Vagina (tissue), 2 donors: ENCODE data around the gene PCSK5. TPM values are rescaled to one million over a fixed set of nuclear protein-coding genes. Genes with fewer than 3 reads are reported as not detected.
A peak's percentile ranks its signal among the peaks of the same experiment; 100 is the strongest.
"Not testable (repeated sequence)": the region's sequence is repeated elsewhere in the genome, so short reads cannot be mapped to it uniquely, and the experiment has no call there.

Experiments used
- DNase-seq, 2 donors: peaks; one replicate each; pipeline ENCODE4 v3.0.0-alpha.2; 2017; ENCODE audit errors: extremely low spot score in 2 of 2
- H3K27ac ChIP-seq: fragments of 200-600 bp; sonication (generic); one replicate; pipeline ENCODE4 v1.5.1; 2019
- H3K27me3 ChIP-seq: fragments of 200-600 bp; sonication (generic); one replicate; pipeline ENCODE4 v1.5.1; 2019
- H3K36me3 ChIP-seq, 2 donors: fragments of 200-600 bp; sonication (generic); one replicate each; pipeline ENCODE4 v1.5.1; 2017 to 2019
- H3K4me1 ChIP-seq: fragments of 200-600 bp; sonication (generic); one replicate; pipeline ENCODE4 v1.5.1; 2019
- H3K4me3 ChIP-seq, 2 donors: fragments of 200-600 bp; sonication (generic); 1 replicate in 1 of 2; 2 replicates in 1 of 2; pipeline ENCODE4 v1.5.1; 2016 to 2019
- H3K9me3 ChIP-seq: fragments of 200-600 bp; sonication (generic); one replicate; pipeline ENCODE4 v1.5.1; 2019
- CTCF ChIP-seq, 3 experiments: fragments of 450-650 bp in 2 of 3; fragments of 200-600 bp in 1 of 3; sonication (generic) in 1 of 3; IDR thresholded peaks; one replicate each; pipeline ENCODE4 v1.5.1; 2017 to 2019; ENCODE audit warnings: antibody characterized with exemption in 3 of 3, mild to moderate bottlenecking in 2 of 3, moderate library complexity in 2 of 3
- POLR2A ChIP-seq, 2 donors: fragments of 450-650 bp; IDR thresholded peaks; one replicate each; pipeline ENCODE4 v1.6.1; 2017; ENCODE audit warnings: antibody characterized with exemption in 2 of 2, mild to moderate bottlenecking in 2 of 2, moderate library complexity in 2 of 2
- POLR2AphosphoS5 ChIP-seq, 2 donors: sonication (generic); formaldehyde crosslinking; IDR thresholded peaks; one replicate each; pipeline ENCODE4 v1.9.0; 2017; ENCODE audit warnings: antibody characterized with exemption in 2 of 2, mild to moderate bottlenecking in 2 of 2, low read depth in 1 of 2; ENCODE audit not compliant: insufficient read depth in 1 of 2
- intact Hi-C: fragments of 100-400 bp; cut with DNase I; formaldehyde crosslinking; loops from one replicate; pipeline ENCODE4 v1.15.1; 2023
- total RNA-seq: library from RNA; depleted of rRNA; stranded (reverse); fragments of >200 nt; gene quantifications from one replicate; pipeline ENCODE4 v1.2.3, GENCODE V29; 2016

PCSK5 gene
- total RNA-seq, 1 donor from 2014 or later = 22.6 TPM

- no peak overlapping the region for H3K4me3 ChIP-seq
- peaks cover 48% of the 10 kb centered on the region for H3K4me1 ChIP-seq
- no peak overlapping the region for H3K27ac ChIP-seq
- H3K27me3 ChIP-seq = no peaks in the 10 kb centered on the region
- TF ChIP-seq POLR2A (IDR thresholded peaks at IDR 0.05) (no peak), CTCF (IDR thresholded peaks at IDR 0.05) (no peak), POLR2AphosphoS5 (IDR thresholded peaks at IDR 0.05; ENCODE audit: insufficient read depth in 1 of 2, low read depth in 1 of 2) (no peak)
- intact Hi-C loops = no loop called here
- H3K36me3 ChIP-seq = no peaks in the 10 kb centered on the region
- no peaks in the 10 kb centered on the region for H3K9me3 ChIP-seq
- no peak for DNase-seq
These were observed 5.7 kb downstream of the PCSK5 start for GRCh38 chr9:75896193-75896592.

GRCh38 chr9:75900893-75901524 is 10.5 kb downstream of the PCSK5 start:
- H3K27ac ChIP-seq, H3K27me3 ChIP-seq, H3K36me3 ChIP-seq, H3K9me3 ChIP-seq, intact Hi-C loops, H3K4me3 ChIP-seq, DNase-seq: not testable (repeated sequence)
- peaks cover 10% of the 10 kb centered on the region for H3K4me1 ChIP-seq

DNA sequence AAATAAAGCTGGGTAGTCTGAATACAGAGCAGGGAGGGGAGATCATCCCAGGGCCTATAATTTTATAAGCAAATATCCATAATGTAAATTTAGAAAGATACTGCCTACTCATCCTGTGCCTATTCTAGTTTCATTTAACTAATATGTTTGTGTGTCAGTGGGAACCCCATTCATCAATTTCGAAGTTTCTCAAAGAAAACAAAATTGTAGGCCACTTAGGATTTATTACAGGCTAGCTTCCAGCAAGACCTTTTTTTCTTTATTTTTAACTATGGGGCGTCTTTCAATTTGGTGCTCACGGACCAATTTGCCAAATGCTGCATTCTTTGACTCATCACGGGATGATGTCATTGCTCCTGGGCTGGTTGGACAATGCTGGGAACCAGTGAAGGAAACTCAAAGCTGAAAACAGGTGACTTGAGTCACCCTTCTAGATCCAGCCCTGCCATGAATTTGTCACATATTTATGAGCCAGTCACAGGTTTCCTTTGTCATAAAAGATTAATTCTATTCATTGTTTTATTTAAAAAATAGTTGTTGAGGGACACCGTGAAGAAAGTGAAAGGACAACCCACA is 13.4 kb downstream of the PCSK5 start:
- TF ChIP-seq CTCF (IDR thresholded peaks at IDR 0.05) (no peak), POLR2AphosphoS5 (IDR thresholded peaks at IDR 0.05; ENCODE audit: insufficient read depth in 1 of 2, low read depth in 1 of 2) (peak in 1 of 2 donors; percentile 79)
- peaks cover 28% of the 10 kb centered on the region for H3K4me1 ChIP-seq
- H3K4me3 ChIP-seq = no peak overlapping the region
- no peaks in the 10 kb centered on the region for H3K36me3 ChIP-seq
- H3K27ac ChIP-seq = peak overlapping the region; percentile 4
- intact Hi-C loops = no loop called here
- DNase-seq = no peak
- H3K27me3 ChIP-seq = no peaks in the 10 kb centered on the region
- no peaks in the 10 kb centered on the region for H3K9me3 ChIP-seq

GRCh38 chr9:75904364-75904763 is 13.9 kb downstream of the PCSK5 start:
- no peaks in the 10 kb centered on the region for H3K27me3 ChIP-seq
- no peaks in the 10 kb centered on the region for H3K9me3 ChIP-seq
- DNase-seq = no peak
- H3K4me1 ChIP-seq = peaks cover 27% of the 10 kb centered on the region
- H3K4me3 ChIP-seq = no peak overlapping the region
- TF ChIP-seq POLR2A (IDR thresholded peaks at IDR 0.05) (no peak), POLR2AphosphoS5 (IDR thresholded peaks at IDR 0.05; ENCODE audit: insufficient read depth in 1 of 2, low read depth in 1 of 2) (no peak), CTCF (IDR thresholded peaks at IDR 0.05) (no peak)
- intact Hi-C loops = no loop called here
- H3K36me3 ChIP-seq = no peaks in the 10 kb centered on the region
- H3K27ac ChIP-seq = peak overlapping the region; percentile 4

DNA sequence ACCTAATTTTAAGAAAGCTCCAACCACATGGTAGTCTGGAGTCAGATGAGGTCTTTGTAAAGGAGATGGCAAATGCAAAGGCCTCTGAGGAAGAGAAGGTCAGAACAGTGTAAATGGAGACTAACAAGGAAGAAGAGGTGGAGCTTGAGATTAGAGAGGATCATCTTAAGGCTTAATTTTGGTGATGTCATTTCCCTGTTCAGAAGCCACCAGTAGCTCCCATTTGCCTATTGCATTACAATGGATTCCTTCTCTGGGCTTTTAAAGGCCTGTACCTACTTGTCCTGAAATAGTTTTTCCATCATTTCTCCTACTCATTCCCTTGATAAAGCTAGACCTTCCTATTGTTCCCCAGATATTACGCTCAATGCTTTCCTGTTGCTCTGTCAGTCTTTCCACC is 16.1 kb downstream of the PCSK5 start:
- Histone ChIP-seq H3K27ac (no peak overlapping the region), H3K36me3 (no peaks in the 10 kb centered on the region), H3K4me1 (peaks cover 40% of the 10 kb centered on the region), H3K27me3 (no peaks in the 10 kb centered on the region), H3K9me3 (no peaks in the 10 kb centered on the region), H3K4me3 (no peak overlapping the region)
- TF ChIP-seq CTCF (IDR thresholded peaks at IDR 0.05) (no peak), POLR2A (IDR thresholded peaks at IDR 0.05) (no peak), POLR2AphosphoS5 (IDR thresholded peaks at IDR 0.05; ENCODE audit: insufficient read depth in 1 of 2, low read depth in 1 of 2) (no peak)
- DNase-seq = no peak
- intact Hi-C loops = no loop called here
